Putamen (tissue), 1 donor: Measurements from ENCODE around the gene OOSP3.
"Not testable (repeated sequence)": the region's sequence is repeated elsewhere in the genome, so short reads cannot be mapped to it uniquely, and the experiment has no call there.

ENCODE experiments used
- DNase-seq: peaks from one replicate; pipeline ENCODE4 v3.0.0-alpha.2; 2016; ENCODE audit warnings: low spot score

The OOSP3 gene

GRCh38 chr11:59877325-59877724 lies 1.3 kb upstream of the OOSP3 start:
- DNase-seq = no peak

DNA sequence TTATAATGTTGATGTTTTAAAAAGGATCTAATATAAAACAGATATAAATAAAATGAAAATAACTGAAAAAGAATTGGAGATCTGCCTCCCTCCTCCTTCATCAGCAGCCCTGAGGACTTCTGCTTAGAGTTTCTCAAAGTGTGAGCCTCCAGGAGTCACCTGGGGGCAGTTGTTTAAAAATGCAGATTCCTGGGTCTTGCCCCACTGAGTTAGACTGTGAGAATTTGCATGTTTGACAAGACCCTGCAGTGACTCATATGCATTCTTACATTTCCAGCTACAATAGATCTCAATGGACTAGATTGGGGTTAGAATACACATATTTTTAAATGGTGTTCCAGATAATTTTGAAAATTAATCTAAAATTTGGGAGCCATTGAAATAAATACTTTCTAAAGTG lies 798 bp upstream of the OOSP3 start:
- no peak for DNase-seq

GRCh38 chr11:59879567-59879966 lies 985 bp downstream of the OOSP3 start:
- no peak for DNase-seq

GRCh38 chr11:59883597-59883996 lies 5.0 kb downstream of the OOSP3 start:
- DNase-seq = no peak

GRCh38 chr11:59887156-59887555 lies 8.6 kb downstream of the OOSP3 start:
- not testable (repeated sequence) for DNase-seq

DNA sequence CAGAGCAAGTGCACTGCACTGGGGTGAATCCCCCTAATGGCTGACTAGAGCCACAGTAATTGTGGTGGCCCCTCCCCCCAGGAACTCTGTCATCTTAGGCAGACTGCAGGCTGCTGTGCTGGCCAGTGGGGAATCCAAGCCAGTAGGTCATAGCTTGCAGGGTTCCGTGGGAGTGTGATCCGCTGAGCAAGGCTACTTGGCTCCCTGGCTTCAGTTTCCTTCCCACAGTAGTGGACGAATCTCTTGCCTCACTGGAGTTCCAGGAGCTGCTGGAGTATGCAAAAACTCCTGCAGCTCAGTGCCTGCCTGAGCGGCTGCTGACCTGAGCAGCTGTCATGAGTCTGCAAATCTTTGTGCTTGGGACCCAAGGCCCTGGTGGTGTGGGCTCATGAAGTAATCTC lies 13.2 kb downstream of the OOSP3 start:
- DNase-seq = no peak

GRCh38 chr11:59894616-59895015 lies 16.0 kb downstream of the OOSP3 start:
- no peak for DNase-seq

DNA sequence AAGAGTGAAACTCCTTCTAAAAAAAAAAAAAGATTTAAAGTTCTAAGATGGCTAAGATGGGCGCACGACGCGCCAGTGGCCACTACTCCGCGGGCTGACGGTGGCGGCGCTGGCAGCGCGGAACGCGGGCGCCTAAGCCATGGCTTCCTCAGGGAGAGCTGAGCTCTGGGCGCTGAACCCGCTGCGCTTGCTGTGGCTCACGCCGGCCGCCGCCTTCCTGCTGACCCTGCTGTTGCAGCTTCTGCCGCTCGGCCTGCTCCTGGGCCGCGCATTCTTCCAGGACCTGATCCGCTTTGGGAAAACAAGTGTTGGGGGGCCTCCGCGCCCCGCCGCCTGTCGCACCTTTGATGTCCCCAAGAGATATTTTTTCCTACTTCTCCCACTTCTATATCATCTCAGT lies 19.5 kb downstream of the OOSP3 start:
- no peak for DNase-seq

DNA sequence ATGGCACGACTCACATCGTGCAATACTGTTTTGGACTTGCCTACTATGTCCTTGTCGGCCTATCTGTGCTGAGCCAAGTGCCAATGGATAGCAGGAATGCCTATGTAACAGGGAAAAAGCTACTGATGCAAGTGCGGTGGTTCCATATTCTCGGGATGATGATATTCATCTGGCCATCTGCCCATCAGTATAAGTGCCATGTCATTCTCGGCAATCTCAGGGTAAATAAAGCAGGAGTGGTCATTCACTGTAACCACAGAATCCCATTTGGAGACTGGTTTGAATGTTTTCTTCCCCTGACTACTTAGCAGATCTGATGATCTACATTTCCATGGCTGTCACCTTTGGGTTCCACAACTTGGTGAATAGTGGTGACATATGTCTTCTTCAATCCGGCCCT lies 20.1 kb downstream of the OOSP3 start:
- DNase-seq = no peak

- DNase-seq = no peak
Observed at GRCh38 chr11:59899532-59899931, 20.9 kb downstream of the OOSP3 start.

DNA sequence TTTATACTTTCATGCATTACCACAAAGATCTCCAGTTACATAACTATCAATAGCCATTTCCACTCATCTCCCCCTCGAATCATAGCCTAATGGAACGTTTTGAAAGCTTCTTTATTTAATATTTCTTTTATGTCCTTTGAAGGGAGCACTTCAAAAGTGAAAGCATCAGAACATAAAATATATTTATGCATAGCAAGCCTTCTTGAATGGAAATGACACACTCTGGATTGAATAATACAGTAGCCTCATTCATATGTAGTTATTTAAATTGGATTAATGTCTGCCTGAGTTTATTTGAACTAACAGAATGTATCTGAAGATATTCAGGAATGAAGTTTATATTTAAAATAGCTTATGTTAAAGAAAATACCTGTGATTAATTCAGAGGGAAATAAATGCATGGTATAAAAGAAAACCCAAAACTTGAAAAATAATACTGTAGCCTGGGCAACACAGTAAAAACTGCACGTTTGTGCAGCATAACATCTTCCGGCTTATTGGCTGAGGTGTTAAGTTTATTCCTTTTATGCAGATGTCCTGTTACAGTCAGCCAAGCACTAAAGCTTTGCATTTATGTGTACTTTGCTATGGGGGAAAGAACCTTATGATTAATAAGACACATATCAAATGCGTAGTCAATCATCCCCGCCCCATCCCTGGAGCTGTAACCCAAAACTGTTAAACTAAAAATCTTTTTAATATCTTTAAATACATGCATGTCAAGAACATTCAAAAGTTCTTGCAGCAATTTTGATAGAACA lies 22.0 kb downstream of the OOSP3 start:
- no peak for DNase-seq

DNA sequence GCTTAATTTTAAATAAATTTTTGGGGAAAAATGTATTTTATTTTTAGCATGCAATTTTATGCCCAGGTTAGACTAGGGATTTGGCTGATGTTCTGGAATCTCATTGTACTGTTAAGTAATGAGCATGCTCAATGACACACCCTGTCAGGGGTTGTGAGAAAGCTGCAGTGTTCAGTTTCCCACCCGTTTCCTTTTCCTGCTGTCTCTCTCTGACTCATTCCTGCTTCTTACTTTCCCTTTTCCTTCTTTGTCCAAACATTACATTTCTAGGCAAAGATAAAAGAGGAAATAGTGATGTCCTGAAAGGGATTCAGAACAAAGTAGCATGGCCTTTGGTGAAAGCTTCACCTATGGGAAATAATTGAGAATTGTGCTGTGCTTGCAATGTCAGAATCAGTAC lies 22.7 kb downstream of the OOSP3 start:
- no peak for DNase-seq

DNA sequence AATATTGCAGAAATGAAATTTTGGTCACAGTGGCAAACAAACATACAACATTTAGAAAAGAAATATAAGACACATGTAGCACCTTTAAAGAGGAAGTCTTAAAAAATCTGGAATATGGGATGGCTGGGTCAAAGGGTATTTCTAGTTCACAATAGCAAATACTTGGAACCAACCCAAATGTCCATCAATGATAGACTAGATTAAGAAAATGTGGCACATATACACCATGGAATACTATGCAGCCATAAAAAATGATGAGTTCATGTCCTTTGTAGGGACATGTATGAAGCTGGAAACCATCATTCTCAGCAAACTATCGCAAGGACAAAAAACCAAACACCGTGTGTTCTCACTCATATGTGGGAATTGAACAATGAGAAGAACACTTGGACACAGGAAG lies 25.0 kb downstream of the OOSP3 start:
- DNase-seq = not testable (repeated sequence)

GRCh38 chr11:59918480-59918879 lies 39.9 kb downstream of the OOSP3 start:
- no peak for DNase-seq

GRCh38 chr11:59918987-59919589 lies 40.5 kb downstream of the OOSP3 start:
- no peak for DNase-seq

GRCh38 chr11:59923813-59924212 lies 45.2 kb downstream of the OOSP3 start:
- no peak for DNase-seq

GRCh38 chr11:59931688-59932087 lies 53.1 kb downstream of the OOSP3 start:
- no peak for DNase-seq

GRCh38 chr11:59938132-59938531 lies 59.5 kb downstream of the OOSP3 start, which contains the start of gene OOSP1:
Gene OOSP1 (plus strand): TSS chr11:59938432. CDS start chr11:59938455, 23 bp downstream.
- no peak for DNase-seq

- no peak for DNase-seq
Observed at GRCh38 chr11:59938718-59939117, 60.1 kb downstream of the OOSP3 start.

DNA sequence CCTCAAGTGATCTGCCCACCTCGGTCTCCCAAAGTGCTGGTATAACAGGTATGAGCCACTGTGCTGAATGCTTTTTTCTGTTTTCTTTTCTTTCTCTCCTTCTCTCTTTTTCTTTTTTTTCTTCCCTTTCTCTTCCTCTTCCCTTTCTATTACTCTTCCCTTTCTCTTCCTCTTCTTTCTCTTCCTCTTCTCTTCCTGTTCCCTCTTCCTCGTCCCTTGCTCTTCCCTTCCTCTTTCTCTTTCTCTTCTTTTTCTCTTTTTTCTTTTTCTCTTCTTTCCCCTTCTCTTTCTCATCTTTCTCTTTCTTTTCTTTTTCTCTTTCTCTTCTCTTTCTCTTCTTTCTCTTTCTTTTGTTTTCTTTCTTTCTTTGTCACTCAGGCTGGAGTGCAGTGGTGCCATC lies 60.9 kb downstream of the OOSP3 start:
- DNase-seq = no peak

GRCh38 chr11:59941091-59941490 lies 62.5 kb downstream of the OOSP3 start:
- DNase-seq = no peak

DNA sequence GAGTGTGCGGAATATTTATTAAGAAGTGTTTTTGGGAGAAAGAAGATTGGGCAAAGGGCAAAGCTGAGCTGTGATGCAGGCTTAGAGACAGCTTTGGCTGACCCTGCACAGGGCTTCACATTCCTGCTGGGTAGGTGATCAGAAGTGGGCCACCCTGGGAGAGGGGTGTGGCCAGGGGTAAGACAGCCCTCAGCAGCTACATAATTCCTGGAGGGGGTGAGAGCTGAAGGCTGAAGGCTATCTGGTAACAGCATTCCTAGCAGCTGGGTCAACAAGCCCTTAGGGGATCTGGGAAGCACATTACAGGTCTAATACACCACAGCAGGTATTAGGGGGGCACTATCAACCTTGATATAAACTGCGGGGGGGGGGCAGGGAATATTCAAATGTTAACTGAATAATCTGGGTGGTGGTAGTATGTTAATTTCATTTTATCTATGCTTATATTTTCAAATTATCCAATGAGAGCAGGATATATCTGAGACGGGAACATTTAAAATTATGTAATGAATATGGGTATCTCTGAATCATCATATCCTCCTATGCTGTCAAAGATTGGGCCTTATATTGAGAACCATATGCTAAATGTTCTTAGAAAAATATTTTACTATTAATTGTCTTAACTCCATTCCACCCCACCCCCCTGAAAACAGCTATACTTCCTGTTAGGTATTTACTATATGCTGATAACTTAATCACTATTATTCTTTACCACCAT lies 65.6 kb downstream of the OOSP3 start:
- no peak for DNase-seq

DNA sequence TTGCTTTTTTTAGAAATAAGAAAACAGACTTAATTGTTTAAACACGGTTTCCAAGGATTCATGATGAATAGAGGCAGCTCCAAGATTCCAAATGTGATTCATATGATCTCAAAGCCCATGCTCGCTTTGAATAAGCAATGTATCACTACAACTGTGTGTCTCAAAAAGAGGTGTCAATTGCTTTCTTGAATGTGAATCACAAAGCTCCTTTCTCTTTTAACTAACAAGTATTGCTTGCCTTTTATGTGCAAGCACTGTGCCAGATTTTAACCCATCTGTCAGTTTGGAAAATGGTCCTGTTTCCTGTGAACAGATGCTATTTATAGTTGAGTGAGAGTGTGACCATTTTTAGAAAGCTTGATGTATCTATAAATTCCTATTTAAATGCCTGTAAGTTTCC lies 66.1 kb downstream of the OOSP3 start:
- DNase-seq = no peak
